Measurements from ENCODE around the gene ZC3H4.
A peak's percentile ranks its signal among the peaks of the same experiment; 100 is the strongest.

Gene ZC3H4

GRCh38 chr19:47028195-47028601 lies 85.4 kb downstream of the ZC3H4 start:
- H3K4me3 Mint-ChIP-seq = no peak overlapping the region
- no peaks in the 10 kb centered on the region for H3K9me3 Mint-ChIP-seq
- TF ChIP-seq CTCF (IDR thresholded peaks at IDR 0.05) = no peak
- H3K27me3 Mint-ChIP-seq (ENCODE audit: low read depth, poor library complexity) = peaks cover 93% of the 10 kb centered on the region
- DNase-seq = peak; percentile 59
- H3K4me1 Mint-ChIP-seq = peaks cover 13% of the 10 kb centered on the region
- H3K27ac Mint-ChIP-seq = no peak overlapping the region
- no peaks in the 10 kb centered on the region for H3K36me3 Mint-ChIP-seq (ENCODE audit: low read depth)

DNA sequence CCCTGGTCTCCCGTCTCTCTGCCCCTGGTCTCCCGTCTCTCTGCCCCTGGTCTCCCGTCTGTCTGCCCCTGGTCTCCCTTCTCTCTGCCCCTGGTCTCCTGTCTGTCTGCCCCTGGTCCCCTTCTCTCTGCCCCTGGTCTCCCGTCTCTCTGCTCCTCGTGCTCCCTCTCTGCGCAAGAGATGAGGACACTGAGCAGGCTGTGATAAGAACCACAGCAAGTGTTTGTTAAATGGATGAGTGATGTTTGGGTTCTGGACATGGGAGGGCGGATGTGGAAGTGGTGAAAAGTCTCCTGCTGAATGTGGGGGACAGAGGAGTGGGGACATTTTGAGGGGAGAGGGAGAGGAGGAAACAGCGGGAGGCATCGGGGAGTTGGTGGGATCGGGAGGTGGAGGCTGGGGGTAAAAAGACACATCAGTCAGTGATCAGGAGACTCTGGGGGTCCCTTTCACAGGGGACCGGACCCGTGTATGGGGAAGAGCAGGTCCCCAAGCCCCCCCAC lies 85.9 kb downstream of the ZC3H4 start:
- TF ChIP-seq CTCF (IDR thresholded peaks at IDR 0.05) = no peak
- Mint-ChIP-seq H3K9me3 (no peaks in the 10 kb centered on the region), H3K27ac (no peak overlapping the region), H3K4me3 (no peak overlapping the region), H3K27me3 (ENCODE audit: low read depth, poor library complexity) (peaks cover 98% of the 10 kb centered on the region), H3K4me1 (peaks cover 13% of the 10 kb centered on the region), H3K36me3 (ENCODE audit: low read depth) (no peaks in the 10 kb centered on the region)
- no peak for DNase-seq

DNA sequence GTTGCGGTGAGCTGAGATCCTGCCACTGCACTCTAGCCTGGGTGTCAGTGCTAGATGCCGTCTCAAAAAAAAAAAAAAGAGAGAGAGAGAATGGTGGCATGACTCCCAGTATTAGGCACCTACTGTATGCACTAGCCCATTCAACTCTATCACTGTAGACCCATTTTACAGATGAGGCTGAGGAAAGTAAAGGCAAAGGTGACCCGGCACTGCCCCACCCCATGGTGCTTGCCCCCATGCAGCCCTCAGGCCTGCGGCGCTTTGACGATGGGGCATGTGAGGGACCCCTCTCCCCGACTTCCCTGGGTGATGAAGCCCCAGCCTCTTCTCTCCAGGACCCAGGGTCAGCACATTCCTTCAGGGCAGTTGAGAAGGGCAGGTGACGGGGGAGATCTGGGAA lies 86.7 kb downstream of the ZC3H4 start:
- Mint-ChIP-seq H3K27me3 (ENCODE audit: low read depth, poor library complexity) (peaks cover 100% of the 10 kb centered on the region), H3K27ac (no peak overlapping the region), H3K4me1 (peaks cover 13% of the 10 kb centered on the region), H3K9me3 (no peaks in the 10 kb centered on the region), H3K4me3 (no peak overlapping the region), H3K36me3 (ENCODE audit: low read depth) (no peaks in the 10 kb centered on the region)
- TF ChIP-seq CTCF (IDR thresholded peaks at IDR 0.05) = no peak
- DNase-seq = no peak

GRCh38 chr19:47026156-47026555 lies 87.4 kb downstream of the ZC3H4 start:
- peaks cover 16% of the 10 kb centered on the region for H3K4me1 Mint-ChIP-seq
- no peak for DNase-seq
- H3K27ac Mint-ChIP-seq = no peak overlapping the region
- peaks cover 100% of the 10 kb centered on the region for H3K27me3 Mint-ChIP-seq (ENCODE audit: low read depth, poor library complexity)
- no peaks in the 10 kb centered on the region for H3K9me3 Mint-ChIP-seq
- TF ChIP-seq CTCF (IDR thresholded peaks at IDR 0.05) = no peak
- H3K36me3 Mint-ChIP-seq (ENCODE audit: low read depth) = no peaks in the 10 kb centered on the region
- H3K4me3 Mint-ChIP-seq = peak overlapping the region; percentile 24

GRCh38 chr19:47024502-47024901 lies 89.1 kb downstream of the ZC3H4 start:
- no peak for DNase-seq
- H3K9me3 Mint-ChIP-seq = no peaks in the 10 kb centered on the region
- H3K4me1 Mint-ChIP-seq = peaks cover 17% of the 10 kb centered on the region
- no peaks in the 10 kb centered on the region for H3K36me3 Mint-ChIP-seq (ENCODE audit: low read depth)
- no peak overlapping the region for H3K4me3 Mint-ChIP-seq
- peaks cover 98% of the 10 kb centered on the region for H3K27me3 Mint-ChIP-seq (ENCODE audit: low read depth, poor library complexity)
- no peak overlapping the region for H3K27ac Mint-ChIP-seq
- TF ChIP-seq CTCF (IDR thresholded peaks at IDR 0.05) = no peak

DNA sequence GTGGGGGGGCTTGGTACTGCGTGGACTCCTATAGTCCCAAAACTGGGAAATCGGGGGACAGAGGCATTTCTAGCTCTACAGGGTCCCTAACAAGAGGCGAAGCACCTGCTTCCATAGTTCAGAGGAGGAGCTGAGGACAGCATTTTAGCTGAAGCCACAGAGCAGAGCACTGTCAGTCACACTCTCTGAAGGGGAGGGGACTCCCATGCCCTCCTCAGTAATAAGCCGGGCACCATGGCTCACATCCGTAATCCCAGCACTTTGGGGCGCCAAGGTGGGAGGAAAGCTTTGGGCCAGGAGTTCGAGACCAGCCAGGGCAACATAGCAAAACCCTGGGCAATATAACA lies 90.2 kb downstream of the ZC3H4 start:
- Mint-ChIP-seq H3K4me1 (peaks cover 15% of the 10 kb centered on the region), H3K27ac (no peak overlapping the region), H3K4me3 (no peak overlapping the region), H3K9me3 (no peaks in the 10 kb centered on the region), H3K36me3 (ENCODE audit: low read depth) (no peaks in the 10 kb centered on the region), H3K27me3 (ENCODE audit: low read depth, poor library complexity) (peaks cover 98% of the 10 kb centered on the region)
- no peak for TF ChIP-seq CTCF (IDR thresholded peaks at IDR 0.05)
- no peak for DNase-seq
